Calu3 (cell line): ENCODE results near the gene DOK5. TPM values are rescaled to one million over a fixed set of nuclear protein-coding genes. Genes with fewer than 3 reads are reported as not detected.

Experiments used
- BruUV-seq: library from RNA; stranded (reverse); fragments of 400-500 nt; replicated peaks from 2 replicates; lab custom pipeline; 2021; lab: Mats Ljungman, UMichigan
- CTCF ChIA-PET: fragments of 300-600 bp; sonication (Branson Sonifier 250); formaldehyde crosslinking; loops from one replicate; lab custom pipeline; 2022; ENCODE audit warnings: antibody characterized with exemption; lab: Charles Lee
- DNase-seq: peaks from one replicate; pipeline ENCODE4 v3.0.0; 2022
- H3K27ac Mint-ChIP-seq: one replicate; pipeline ENCODE4 v1.8.0; 2022; ENCODE audit warnings: mixed read lengths; ENCODE audit not compliant: unreplicated experiment
- H3K27me3 Mint-ChIP-seq: one replicate; pipeline ENCODE4 v1.8.0; 2022; ENCODE audit warnings: mixed read lengths; ENCODE audit not compliant: unreplicated experiment
- H3K36me3 Mint-ChIP-seq: one replicate; pipeline ENCODE4 v1.8.0; 2022; ENCODE audit warnings: mild to moderate bottlenecking, moderate library complexity, mixed read lengths; ENCODE audit not compliant: insufficient read depth, unreplicated experiment
- H3K4me1 Mint-ChIP-seq: one replicate; pipeline ENCODE4 v1.8.0; 2022; ENCODE audit warnings: mild to moderate bottlenecking, low read depth, mixed read lengths; ENCODE audit not compliant: unreplicated experiment
- H3K4me3 Mint-ChIP-seq: one replicate; pipeline ENCODE4 v1.8.0; 2022; ENCODE audit warnings: mild to moderate bottlenecking, low read depth, moderate library complexity, mixed read lengths; ENCODE audit not compliant: unreplicated experiment
- H3K9me3 Mint-ChIP-seq: one replicate; pipeline ENCODE4 v1.8.0; 2022; ENCODE audit warnings: low read depth, mixed read lengths; ENCODE audit not compliant: unreplicated experiment
- intact Hi-C: fragments of 100-400 bp; cut with micrococcal nuclease; formaldehyde crosslinking; loops from one replicate; pipeline ENCODE4 v1.10.0; 2022; ENCODE audit not compliant: unreplicated experiment
- total RNA-seq: library from RNA; stranded (reverse); gene quantifications from 2 replicates; pipeline ENCODE4 v1.2.3, GENCODE V29; 2022
- TF ChIP-seq, protein P1 (sequence below): fragments of 200-600 bp; IDR thresholded peaks from one replicate; pipeline ENCODE4 v1.8.0; 2022; ENCODE audit warnings: antibody characterized with exemption; ENCODE audit not compliant: unreplicated experiment

Gene DOK5
- total RNA-seq, 1 experiment from 2014 or later: 0.17 TPM

DNA sequence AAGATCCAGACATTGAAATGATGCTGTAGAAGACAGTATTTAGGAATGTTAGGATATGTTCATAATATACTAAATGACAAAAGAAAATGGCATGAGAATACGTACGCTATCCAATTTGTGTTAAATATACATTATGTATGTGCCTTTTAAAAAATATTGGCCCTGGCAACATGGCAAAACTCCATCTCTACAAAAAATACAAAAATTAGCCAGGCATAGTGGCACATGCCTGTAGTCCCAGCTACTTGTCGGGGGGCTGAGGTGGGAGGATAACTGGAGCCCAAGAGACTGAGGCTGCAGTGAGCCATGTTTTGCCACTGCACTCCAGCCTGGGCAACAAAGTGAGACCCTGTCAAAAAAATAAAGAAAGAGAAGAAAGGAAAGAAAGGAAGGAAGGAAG, 155.7 kb downstream of the DOK5 start:
- CTCF ChIA-PET: no interaction called here
- TF ChIP-seq, protein P1, sequence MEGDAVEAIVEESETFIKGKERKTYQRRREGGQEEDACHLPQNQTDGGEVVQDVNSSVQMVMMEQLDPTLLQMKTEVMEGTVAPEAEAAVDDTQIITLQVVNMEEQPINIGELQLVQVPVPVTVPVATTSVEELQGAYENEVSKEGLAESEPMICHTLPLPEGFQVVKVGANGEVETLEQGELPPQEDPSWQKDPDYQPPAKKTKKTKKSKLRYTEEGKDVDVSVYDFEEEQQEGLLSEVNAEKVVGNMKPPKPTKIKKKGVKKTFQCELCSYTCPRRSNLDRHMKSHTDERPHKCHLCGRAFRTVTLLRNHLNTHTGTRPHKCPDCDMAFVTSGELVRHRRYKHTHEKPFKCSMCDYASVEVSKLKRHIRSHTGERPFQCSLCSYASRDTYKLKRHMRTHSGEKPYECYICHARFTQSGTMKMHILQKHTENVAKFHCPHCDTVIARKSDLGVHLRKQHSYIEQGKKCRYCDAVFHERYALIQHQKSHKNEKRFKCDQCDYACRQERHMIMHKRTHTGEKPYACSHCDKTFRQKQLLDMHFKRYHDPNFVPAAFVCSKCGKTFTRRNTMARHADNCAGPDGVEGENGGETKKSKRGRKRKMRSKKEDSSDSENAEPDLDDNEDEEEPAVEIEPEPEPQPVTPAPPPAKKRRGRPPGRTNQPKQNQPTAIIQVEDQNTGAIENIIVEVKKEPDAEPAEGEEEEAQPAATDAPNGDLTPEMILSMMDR: no peak
- no TSS peak for BruUV-seq
- no peak for DNase-seq
- Mint-ChIP-seq H3K4me3 (no peak overlapping the region), H3K36me3 (no peaks in the 10 kb centered on the region), H3K27me3 (peaks cover 15% of the 10 kb centered on the region), H3K4me1 (no peaks in the 10 kb centered on the region), H3K27ac (no peak overlapping the region), H3K9me3 (peaks cover 3% of the 10 kb centered on the region)
- intact Hi-C loops: no loop called here

DNA sequence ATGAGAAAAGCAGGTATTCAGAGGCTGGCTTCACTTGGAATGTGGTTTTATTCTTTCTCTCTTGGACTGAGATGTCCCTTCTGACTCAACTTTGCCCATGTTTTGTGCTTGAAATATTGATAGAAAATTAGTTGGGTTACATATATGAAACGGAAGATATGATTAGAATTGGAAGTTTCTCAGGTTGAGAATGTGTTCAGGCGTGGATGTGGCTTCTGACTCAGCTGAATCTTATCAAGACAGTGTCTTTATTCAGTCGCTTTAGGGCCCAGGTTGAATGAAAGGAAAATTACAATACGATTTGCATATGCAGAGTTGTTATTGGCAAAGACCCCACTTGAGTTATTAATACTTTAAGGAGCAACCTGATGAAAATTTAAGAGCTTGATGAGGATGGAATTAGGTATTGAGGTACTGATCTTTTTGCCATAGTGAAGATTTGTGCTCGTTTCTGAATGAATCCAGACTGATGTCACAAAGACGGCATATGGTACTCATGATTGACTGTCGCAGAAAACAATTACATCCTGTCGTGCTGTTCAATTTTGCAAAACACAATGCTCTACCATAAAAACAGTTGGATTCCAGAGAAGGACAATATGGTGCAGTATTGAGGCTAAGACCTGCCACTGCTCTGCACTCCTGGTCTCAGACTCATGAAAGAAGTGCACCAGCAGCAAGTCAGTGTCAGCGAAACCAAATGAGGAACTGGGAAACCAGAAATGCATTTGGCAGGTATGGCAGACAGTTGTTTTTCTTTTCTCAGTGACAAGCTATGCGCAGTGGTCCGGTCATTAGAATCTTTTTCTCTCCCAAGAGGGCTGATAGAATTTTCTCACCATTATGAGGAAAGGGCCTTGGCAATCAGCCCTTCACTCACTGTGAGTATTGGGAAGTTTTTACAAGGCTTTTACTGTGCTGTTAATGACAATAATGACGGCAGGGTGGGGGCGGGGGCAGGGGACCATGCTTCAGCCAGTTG, 158.3 kb downstream of the DOK5 start:
- Mint-ChIP-seq H3K36me3 (no peaks in the 10 kb centered on the region), H3K27ac (no peak overlapping the region), H3K27me3 (peaks cover 17% of the 10 kb centered on the region), H3K4me3 (no peak overlapping the region), H3K9me3 (peaks cover 3% of the 10 kb centered on the region), H3K4me1 (no peaks in the 10 kb centered on the region)
- DNase-seq: no peak
- no TSS peak for BruUV-seq
- CTCF ChIA-PET: interaction anchor here (0.9 kb wide), 1 partner anchor 33 kb away, joined by 5 read pairs; no protein-coding TSS in a partner anchor
- intact Hi-C loops: no loop called here
- TF ChIP-seq, protein P1: no peak

DNA sequence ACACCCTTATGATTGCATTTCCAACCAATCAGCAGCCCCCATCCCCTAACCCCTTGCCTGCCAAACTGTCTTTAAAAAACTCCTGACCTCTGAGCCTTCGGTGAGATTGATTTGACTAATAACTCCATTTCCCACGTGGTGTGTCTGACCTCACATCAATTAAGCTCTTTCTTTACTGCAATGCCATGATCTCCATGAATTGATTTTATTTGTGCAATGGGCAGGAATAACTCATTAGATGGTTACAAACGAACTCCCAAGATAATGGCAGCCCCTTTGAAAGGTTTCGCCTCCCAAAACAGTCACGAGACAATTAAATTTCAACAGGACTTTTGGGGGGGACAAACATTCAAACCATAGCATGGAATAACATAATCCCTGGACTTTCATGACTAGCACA, 161.2 kb downstream of the DOK5 start:
- Mint-ChIP-seq H3K4me1 (no peaks in the 10 kb centered on the region), H3K4me3 (no peak overlapping the region), H3K27me3 (peaks cover 13% of the 10 kb centered on the region), H3K9me3 (peaks cover 3% of the 10 kb centered on the region), H3K27ac (no peak overlapping the region), H3K36me3 (no peaks in the 10 kb centered on the region)
- BruUV-seq: no TSS peak
- DNase-seq: no peak
- CTCF ChIA-PET: interaction anchor here (1.6 kb wide), 1 partner anchor 14 kb away, joined by 3 read pairs; no protein-coding TSS in a partner anchor
- intact Hi-C loops: no loop called here
- TF ChIP-seq, protein P1: no peak

DNA sequence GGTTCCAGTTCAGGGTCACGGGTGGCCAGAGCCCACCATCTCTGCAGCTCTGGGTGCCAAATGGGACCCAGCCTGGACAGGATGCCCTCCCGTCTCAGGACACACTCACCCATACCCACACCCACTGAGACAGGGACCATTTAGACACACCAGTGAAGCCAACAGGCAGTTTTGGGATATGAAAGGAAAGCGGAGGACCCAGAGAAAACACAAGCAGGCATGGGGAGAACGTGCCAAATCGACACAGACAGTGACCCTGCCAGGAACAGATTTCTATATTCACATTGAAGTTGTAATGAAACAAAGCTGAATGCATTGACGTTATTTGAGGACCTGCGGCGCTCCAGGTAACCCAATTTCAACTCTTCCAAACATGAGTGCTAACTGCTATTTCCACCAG, 164.5 kb downstream of the DOK5 start:
- no TSS peak for BruUV-seq
- CTCF ChIA-PET: no interaction called here
- Mint-ChIP-seq H3K4me3 (no peak overlapping the region), H3K27ac (no peak overlapping the region), H3K4me1 (no peaks in the 10 kb centered on the region), H3K36me3 (no peaks in the 10 kb centered on the region), H3K9me3 (peaks cover 3% of the 10 kb centered on the region), H3K27me3 (peaks cover 13% of the 10 kb centered on the region)
- DNase-seq: no peak
- intact Hi-C loops: no loop called here
- TF ChIP-seq, protein P1: no peak
